ENCODE results near the gene RUFY3. TPM values are rescaled to one million over a fixed set of nuclear protein-coding genes. Genes with fewer than 3 reads are reported as not detected.

The RUFY3 gene
- total RNA-seq, 1 experiment from 2014 or later = 48.0 TPM

GRCh38 chr4:70674731-70675130 is 47.0 kb upstream of the RUFY3 start:
- Mint-ChIP-seq H3K27ac (no peak overlapping the region), H3K4me1 (no peaks in the 10 kb centered on the region), H3K36me3 (ENCODE audit: insufficient read depth in 1 of 3, low read depth in 3 of 3) (no peaks in the 10 kb centered on the region), H3K4me3 (no peak overlapping the region), H3K27me3 (ENCODE audit: low read depth) (peaks cover 3% of the 10 kb centered on the region), H3K9me3 (no peaks in the 10 kb centered on the region)
- Histone ChIP-seq H3K4me1 (ENCODE audit: insufficient read depth, low read length) (no peaks in the 10 kb centered on the region), H4K20me1 (ENCODE audit: control insufficient read depth, insufficient read depth, insufficient read length) (no peaks in the 10 kb centered on the region), H3K27me3 (ENCODE audit: insufficient read depth, low read length) (no peaks in the 10 kb centered on the region), H3K9me3 (ENCODE audit: control insufficient read depth, low read depth, low read length) (no peaks in the 10 kb centered on the region), H3K18ac (ENCODE audit: insufficient read length, low read depth, low read length) (no peak overlapping the region), H3K23me2 (ENCODE audit: insufficient read length, low read depth, low read length, poor library complexity, severe bottlenecking) (no peaks in the 10 kb centered on the region), H4K91ac (ENCODE audit: insufficient read length, low read depth, low read length) (no peak overlapping the region), H4K8ac (replicated peaks; ENCODE audit: insufficient read length, low read depth, low read length) (no peak overlapping the region), H2AK5ac (ENCODE audit: insufficient read length, low read length) (no peak overlapping the region), H3K14ac (ENCODE audit: insufficient read depth, low read length) (no peak overlapping the region), H3K4ac (ENCODE audit: low read depth, low read length) (no peak overlapping the region), H3T11ph (ENCODE audit: low read length) (no peak overlapping the region), H2BK20ac (ENCODE audit: low read depth, low read length, poor library complexity, severe bottlenecking) (no peak overlapping the region), H2BK12ac (ENCODE audit: insufficient read length, low read depth, low read length) (no peak overlapping the region), H3K27ac (ENCODE audit: insufficient read length, low read depth, low read length) (no peak overlapping the region), H2BK15ac (ENCODE audit: low read depth, low read length) (no peak overlapping the region), H3K79me1 (ENCODE audit: insufficient read depth, low read depth, low read length, poor library complexity, severe bottlenecking) (no peaks in the 10 kb centered on the region), H3K9ac (ENCODE audit: extremely low read depth, insufficient read length, low read length) (no peak overlapping the region), H4K5ac (ENCODE audit: insufficient read length, low read depth, low read length) (no peak overlapping the region), H3K23ac (ENCODE audit: insufficient read length, low read depth, low read length) (no peak overlapping the region), H3K4me2 (ENCODE audit: insufficient read depth, insufficient read length, low read length) (no peak overlapping the region), H2AFZ (ENCODE audit: low read length) (no peak overlapping the region), H3K56ac (ENCODE audit: insufficient read length, low read depth, low read length) (no peak overlapping the region), H3K79me2 (ENCODE audit: insufficient read depth, low read length) (no peaks in the 10 kb centered on the region), H2BK120ac (ENCODE audit: low read depth, low read length, poor library complexity, severe bottlenecking) (no peak overlapping the region), H2BK5ac (ENCODE audit: insufficient read length, low read length) (no peak overlapping the region)
- DNase-seq = no peak
- no CpG with 5 or more reads among the region's 1 CpG for whole genome bisulfite sequencing (ENCODE audit: extremely low coverage, insufficient read length, low lambda C conversion rate)
- TF ChIP-seq CTCF (conservative IDR thresholded peaks at IDR 0.05) = no peak

Measured in H9 (cell line).